ENCODE data around the gene SLC39A3.

Gene SLC39A3

GRCh38 chr19:2701361-2702169 lies 38.3 kb downstream of the SLC39A3 start:
- DNase-seq, result no peak

GRCh38 chr19:2700660-2701360 lies 39.0 kb downstream of the SLC39A3 start:
- no peak for DNase-seq

GRCh38 chr19:2699413-2700140 lies 40.2 kb downstream of the SLC39A3 start:
- DNase-seq, result no peak

GRCh38 chr19:2694196-2694595 lies 45.6 kb downstream of the SLC39A3 start:
- DNase-seq, result no peak

- no peak for DNase-seq
Observed at GRCh38 chr19:2693492-2694160, 46.2 kb downstream of the SLC39A3 start.

- no peak for DNase-seq
Observed at GRCh38 chr19:2691951-2692350, 47.9 kb downstream of the SLC39A3 start.

DNA sequence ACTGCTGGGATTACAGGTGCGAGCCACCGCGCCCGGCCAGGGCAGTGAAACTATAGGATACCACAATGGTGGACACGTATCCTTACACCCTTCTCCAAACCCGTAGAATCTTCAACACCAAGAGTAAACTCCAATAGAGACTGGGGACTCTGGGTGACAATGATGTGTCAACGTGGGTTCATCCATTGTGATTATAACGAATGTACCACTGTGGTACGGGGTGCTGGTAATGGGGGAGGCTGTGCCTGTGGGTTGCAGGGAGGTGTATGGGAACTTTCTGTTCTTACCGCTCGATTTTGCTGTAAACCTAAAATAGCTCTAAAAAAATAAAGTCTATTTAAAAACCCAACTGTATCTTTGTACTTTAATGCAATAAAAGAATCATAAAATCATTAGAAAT lies 49.0 kb downstream of the SLC39A3 start:
- no peak for DNase-seq

- DNase-seq, result no peak
Observed at GRCh38 chr19:2686360-2686759, 53.5 kb downstream of the SLC39A3 start.

GRCh38 chr19:2685204-2685704 lies 54.6 kb downstream of the SLC39A3 start:
- DNase-seq, result no peak

GRCh38 chr19:2683430-2684003 lies 56.3 kb downstream of the SLC39A3 start:
- no peak for DNase-seq
